Endodermal cell (in vitro differentiated cells): ENCODE measurements around the gene GLG1. TPM values are rescaled to one million over a fixed set of nuclear protein-coding genes. Genes with fewer than 3 reads are reported as not detected.

Experiments used
- DNase-seq: peaks from one replicate; pipeline ENCODE4 v3.0.0-alpha.2; 2017
- H3K27ac ChIP-seq: 2 replicates; pipeline ENCODE4 v1.5.1; 2013; ENCODE audit warnings: mild to moderate bottlenecking, low read depth, low read length, moderate library complexity
- H3K27me3 ChIP-seq: 2 replicates; pipeline ENCODE4 v1.6.1; 2013; ENCODE audit warnings: mild to moderate bottlenecking, low read length, moderate library complexity; ENCODE audit not compliant: insufficient read depth, control insufficient read depth, poor library complexity, severe bottlenecking
- H3K36me3 ChIP-seq: 2 replicates; pipeline ENCODE4 v1.7.0; 2013; ENCODE audit warnings: mild to moderate bottlenecking, low read length, moderate library complexity; ENCODE audit not compliant: control insufficient read depth, insufficient read depth
- H3K4me1 ChIP-seq: one replicate; pipeline ENCODE4 v1.7.0; 2013; ENCODE audit warnings: low read length; ENCODE audit not compliant: control insufficient read depth, insufficient read depth
- H3K4me3 ChIP-seq: 2 replicates; pipeline ENCODE4 v1.5.1; 2013; ENCODE audit warnings: mild to moderate bottlenecking, low read length, moderate library complexity
- H3K9ac ChIP-seq: 2 replicates; pipeline ENCODE4 v1.6.1; 2013; ENCODE audit warnings: mild to moderate bottlenecking, low read length, moderate library complexity; ENCODE audit not compliant: poor library complexity, severe bottlenecking; ENCODE audit errors: extremely low read depth
- H3K9me3 ChIP-seq: 2 replicates; pipeline ENCODE4 v1.6.1; 2013; ENCODE audit warnings: mild to moderate bottlenecking, low read length, moderate library complexity; ENCODE audit not compliant: control insufficient read depth
- H3K27ac Mint-ChIP-seq: 2 replicates; pipeline ENCODE4 v1.8.0; 2020; ENCODE audit warnings: mixed read lengths
- H3K27me3 Mint-ChIP-seq: 2 replicates; pipeline ENCODE4 v1.8.0; 2021; ENCODE audit warnings: mild to moderate bottlenecking, mixed read lengths; ENCODE audit not compliant: insufficient read depth
- H3K36me3 Mint-ChIP-seq: 2 replicates; pipeline ENCODE4 v1.8.0; 2020; ENCODE audit warnings: low read depth, mixed read lengths
- H3K4me1 Mint-ChIP-seq: 2 replicates; pipeline ENCODE4 v1.8.0; 2020; ENCODE audit warnings: mixed read lengths
- H3K4me3 Mint-ChIP-seq: 2 replicates; pipeline ENCODE4 v1.8.0; 2020; ENCODE audit warnings: mild to moderate bottlenecking, moderate library complexity, mixed read lengths
- H3K9me3 Mint-ChIP-seq: 2 replicates; pipeline ENCODE4 v1.8.0; 2020; ENCODE audit warnings: mild to moderate bottlenecking, mixed read lengths
- CTCF ChIP-seq: fragments of 200-600 bp; sonication (generic); conservative IDR thresholded peaks from 2 replicates; pipeline ENCODE4 v1.5.0; 2021; ENCODE audit warnings: antibody characterized with exemption, mild to moderate bottlenecking
- WGBS, 2 experiments: methylation state at CpG; one replicate each; pipeline versions ENCODE4 v1.1.5 to v1.1.7; 2013; ENCODE audit warnings: missing lambda C conversion rate in 2 of 2, mixed read lengths in 1 of 2; ENCODE audit not compliant: insufficient coverage in 1 of 2, insufficient read length in 1 of 2; 5-methylcytosine and 5-hydroxymethylcytosine counted together
- total RNA-seq, 2 donors: library from RNA; stranded (reverse); fragmentation: NEBNext Ultra II Directional in 1 of 2; extraction: Animal tissue kit (Norgen Biotek cat#: 25700) in 1 of 2; gene quantifications; 2 replicates in 1 of 2; 3 replicates in 1 of 2; pipeline ENCODE4 v1.2.1, GENCODE V29; 2021

Gene GLG1
- total RNA-seq, 2 donors from 2014 or later = 120 to 136 TPM

DNA sequence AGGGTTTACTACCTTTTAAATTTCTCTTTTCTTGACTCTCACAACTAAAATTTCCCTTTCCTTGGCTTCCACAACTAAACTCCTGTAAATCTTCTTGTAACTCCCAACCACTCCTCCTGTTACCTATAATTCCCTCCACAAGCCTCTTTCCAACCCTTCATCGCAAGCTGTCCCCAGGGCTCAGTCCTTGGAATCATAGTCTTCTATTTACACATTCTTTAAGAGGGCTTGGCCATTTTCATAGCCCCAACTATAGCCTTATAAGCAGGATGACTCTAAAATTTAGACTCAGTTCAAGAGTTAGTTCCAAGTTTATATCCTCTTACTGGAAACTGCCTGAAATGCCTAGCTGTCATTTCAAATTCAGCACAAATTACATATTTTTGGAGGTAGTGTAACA, 23.9 kb downstream of the GLG1 start:
- Histone ChIP-seq H3K36me3 (no peaks in the 10 kb centered on the region), H3K9me3 (no peaks in the 10 kb centered on the region), H3K4me1 (no peaks in the 10 kb centered on the region), H3K27me3 (no peaks in the 10 kb centered on the region), H3K9ac (no peak overlapping the region), H3K4me3 (no peak overlapping the region), H3K27ac (no peak overlapping the region)
- Mint-ChIP-seq H3K4me3 (no peak overlapping the region), H3K36me3 (peaks cover 6% of the 10 kb centered on the region), H3K9me3 (no peaks in the 10 kb centered on the region), H3K27me3 (no peaks in the 10 kb centered on the region), H3K27ac (peak overlapping the region; percentile 27), H3K4me1 (peaks cover 7% of the 10 kb centered on the region)
- 100% methylated on average over 1 of the region's 1 CpG for WGBS, 2 experiments
- no peak for TF ChIP-seq CTCF
- no peak for DNase-seq

GRCh38 chr16:74580833-74581232, 26.1 kb downstream of the GLG1 start:
- Mint-ChIP-seq H3K36me3 (peaks cover 6% of the 10 kb centered on the region), H3K27ac (no peak overlapping the region), H3K9me3 (no peaks in the 10 kb centered on the region), H3K4me1 (no peaks in the 10 kb centered on the region), H3K27me3 (no peaks in the 10 kb centered on the region), H3K4me3 (no peak overlapping the region)
- no peak for TF ChIP-seq CTCF
- no peaks in the 10 kb centered on the region for H3K36me3 ChIP-seq
- H3K4me1 ChIP-seq = no peaks in the 10 kb centered on the region
- H3K9ac ChIP-seq = no peak overlapping the region
- DNase-seq = no peak
- WGBS, 2 experiments = 81 to 93% methylated on average over 3 of the region's 3 CpGs
- H3K4me3 ChIP-seq = no peak overlapping the region
- no peaks in the 10 kb centered on the region for H3K9me3 ChIP-seq
- no peak overlapping the region for H3K27ac ChIP-seq
- no peaks in the 10 kb centered on the region for H3K27me3 ChIP-seq

DNA sequence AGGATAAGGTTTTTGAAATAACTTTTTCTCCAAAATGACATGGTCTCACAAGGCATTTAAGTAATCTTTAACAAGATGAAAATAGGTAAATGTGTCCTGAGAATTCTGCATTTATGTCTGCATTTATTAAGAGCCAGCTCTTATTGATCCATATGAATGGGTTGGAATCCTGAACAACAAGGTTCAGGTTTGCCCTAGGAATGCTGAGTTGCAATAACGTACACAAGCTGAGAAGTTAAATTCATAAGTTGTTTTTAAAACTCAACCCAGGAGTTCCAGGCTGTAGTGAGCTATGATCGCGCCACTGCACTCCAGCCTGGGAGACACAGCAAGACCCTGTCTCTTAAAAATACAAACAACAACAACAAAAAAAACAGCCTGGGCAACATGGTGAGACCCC, 28.1 kb downstream of the GLG1 start:
- WGBS, 2 experiments = 97 to 99% methylated on average over 3 of the region's 3 CpGs
- Histone ChIP-seq H3K36me3 (no peaks in the 10 kb centered on the region), H3K27ac (no peak overlapping the region), H3K27me3 (no peaks in the 10 kb centered on the region), H3K4me1 (no peaks in the 10 kb centered on the region), H3K4me3 (no peak overlapping the region), H3K9ac (no peak overlapping the region), H3K9me3 (no peaks in the 10 kb centered on the region)
- Mint-ChIP-seq H3K4me1 (peaks cover 7% of the 10 kb centered on the region), H3K27me3 (no peaks in the 10 kb centered on the region), H3K9me3 (no peaks in the 10 kb centered on the region), H3K36me3 (peaks cover 4% of the 10 kb centered on the region), H3K27ac (no peak overlapping the region), H3K4me3 (no peak overlapping the region)
- no peak for TF ChIP-seq CTCF
- no peak for DNase-seq
